Stimulated activated CD8-positive, alpha-beta memory T cell treated with anti-CD3 and anti-CD28 coated beads, Interleukin-4, amount 100 ng/mL, for 48 hours (primary cell): ENCODE measurements around the gene COL11A2.
A peak's percentile ranks its signal among the peaks of the same experiment; 100 is the strongest.

Source experiments
- DNase-seq: peaks from one replicate; pipeline ENCODE4 v3.0.0-alpha.2; 2020

COL11A2 gene

DNA sequence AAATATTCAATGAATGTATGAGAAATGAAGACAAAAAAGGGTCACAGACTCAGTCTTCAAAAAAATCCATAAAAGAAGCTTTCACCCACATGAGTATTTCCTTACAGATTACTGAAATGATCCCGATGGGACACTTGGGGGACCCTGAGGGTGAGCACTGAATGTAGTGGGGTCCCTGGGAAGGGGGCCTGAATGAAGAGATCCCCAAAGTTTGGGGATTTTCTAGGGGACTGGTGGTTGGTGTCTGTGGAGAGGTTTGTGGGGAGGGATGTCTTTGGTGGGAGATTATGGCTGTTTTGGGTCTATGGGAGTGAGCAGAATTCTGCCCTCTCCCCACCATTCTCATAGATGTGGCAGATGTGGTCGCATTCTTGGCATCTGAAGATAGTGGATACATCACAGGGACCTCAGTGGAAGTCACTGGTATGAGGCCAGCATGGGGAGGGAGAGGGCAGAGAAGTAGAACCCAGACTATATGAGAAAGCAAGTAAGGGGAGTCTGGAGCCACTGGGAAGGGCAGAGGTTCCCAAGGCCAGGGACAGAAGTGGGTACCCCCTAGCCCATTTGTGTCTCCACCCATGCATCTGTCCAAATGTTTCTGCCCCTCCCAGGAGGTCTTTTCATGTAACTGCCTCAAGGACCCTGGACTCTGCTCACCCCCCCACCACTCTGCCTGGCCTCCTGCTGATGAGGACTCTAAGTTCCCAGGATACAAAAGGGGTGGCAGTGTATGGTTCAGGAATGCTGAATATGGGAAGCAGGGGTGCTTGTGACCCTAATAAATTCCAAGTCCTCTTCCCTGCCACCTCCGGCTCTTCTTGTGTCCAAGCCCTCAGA lies 14.0 kb upstream of the COL11A2 start:
- no peak for DNase-seq

DNA sequence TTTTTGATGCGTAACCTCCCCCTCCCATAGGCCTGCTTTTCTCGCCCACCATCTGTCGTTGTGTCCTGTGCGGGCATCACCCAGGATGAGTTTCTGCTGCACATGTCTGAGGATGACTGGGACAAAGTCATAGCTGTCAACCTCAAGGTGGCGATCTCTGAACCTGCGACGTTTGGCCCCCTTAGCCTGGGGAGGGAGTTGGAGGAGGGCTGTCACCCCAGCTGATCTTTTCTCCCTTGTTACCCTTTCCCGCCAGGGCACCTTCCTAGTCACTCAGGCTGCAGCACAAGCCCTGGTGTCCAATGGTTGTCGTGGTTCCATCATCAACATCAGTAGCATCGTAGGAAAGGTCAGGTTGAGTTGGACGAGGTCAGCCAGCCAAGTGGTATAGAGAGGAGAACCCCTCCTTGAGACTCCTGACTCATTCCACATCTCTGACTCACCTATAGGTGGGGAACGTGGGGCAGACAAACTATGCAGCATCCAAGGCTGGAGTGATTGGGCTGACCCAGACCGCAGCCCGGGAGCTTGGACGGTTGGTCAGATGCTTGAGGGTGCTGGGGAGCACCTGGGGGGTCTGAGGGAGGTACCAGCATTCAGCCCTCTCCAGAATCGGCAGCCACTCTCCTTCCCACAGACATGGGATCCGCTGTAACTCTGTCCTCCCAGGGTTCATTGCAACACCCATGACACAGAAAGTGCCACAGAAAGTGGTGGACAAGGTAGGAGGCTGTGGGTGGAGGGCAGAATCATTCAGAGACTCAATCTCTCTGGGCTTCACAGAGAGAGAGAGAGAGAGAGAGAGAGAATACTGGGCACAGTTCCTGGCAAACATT lies 13.1 kb upstream of the COL11A2 start:
- peak; percentile 76 for DNase-seq

DNA sequence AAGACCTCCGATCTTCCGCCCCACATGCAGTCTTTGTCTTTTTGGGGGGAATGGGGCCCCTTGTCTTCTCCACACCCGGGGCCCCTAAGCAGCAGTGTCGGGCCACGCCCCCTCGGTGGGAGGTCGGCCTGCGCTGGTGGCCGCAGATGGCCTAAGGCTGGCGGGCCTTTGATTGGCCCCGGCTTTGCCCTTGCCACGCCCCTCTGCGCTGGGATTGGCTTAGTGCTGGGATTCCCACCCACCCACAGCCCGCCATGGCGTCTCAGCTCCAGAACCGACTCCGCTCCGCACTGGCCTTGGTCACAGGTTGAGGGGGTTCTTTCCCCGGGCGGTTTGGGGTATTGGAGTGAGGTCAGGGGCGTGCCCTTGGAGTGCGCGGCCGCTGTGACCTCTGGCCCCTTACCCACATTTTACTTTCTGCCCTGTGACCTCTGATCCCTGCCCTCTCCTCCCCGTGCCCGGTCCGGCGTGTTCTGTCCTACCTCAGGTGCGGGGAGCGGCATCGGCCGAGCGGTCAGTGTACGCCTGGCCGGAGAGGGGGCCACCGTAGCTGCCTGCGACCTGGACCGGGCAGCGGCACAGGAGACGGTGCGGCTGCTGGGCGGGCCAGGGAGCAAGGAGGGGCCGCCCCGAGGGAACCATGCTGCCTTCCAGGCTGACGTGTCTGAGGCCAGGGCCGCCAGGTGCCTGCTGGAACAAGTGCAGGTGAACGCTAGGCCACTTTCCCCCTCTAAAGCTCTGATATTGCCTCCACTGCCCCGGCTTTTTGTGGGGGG lies 12.3 kb upstream of the COL11A2 start, which contains the start of gene HSD17B8:
Gene HSD17B8, plus strand, starts transcription at position 241 of the 776 bp plus-strand sequence. Its CDS starts 14 bp downstream, at position 255.
- DNase-seq, result peak; percentile 97

DNA sequence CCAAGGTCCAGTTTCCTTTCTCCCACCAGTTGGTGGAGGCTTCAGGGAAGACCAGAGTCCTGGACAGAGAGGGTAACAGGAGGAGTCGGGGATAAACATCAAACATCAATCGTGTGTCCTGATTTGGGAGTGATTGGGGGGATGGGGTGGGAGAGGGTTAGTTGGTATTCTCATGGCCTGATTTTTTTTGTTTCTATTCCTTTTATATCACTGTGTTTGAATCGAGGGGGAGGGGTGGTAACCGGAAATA lies 11.8 kb upstream of the COL11A2 start:
- DNase-seq, result no peak

DNA sequence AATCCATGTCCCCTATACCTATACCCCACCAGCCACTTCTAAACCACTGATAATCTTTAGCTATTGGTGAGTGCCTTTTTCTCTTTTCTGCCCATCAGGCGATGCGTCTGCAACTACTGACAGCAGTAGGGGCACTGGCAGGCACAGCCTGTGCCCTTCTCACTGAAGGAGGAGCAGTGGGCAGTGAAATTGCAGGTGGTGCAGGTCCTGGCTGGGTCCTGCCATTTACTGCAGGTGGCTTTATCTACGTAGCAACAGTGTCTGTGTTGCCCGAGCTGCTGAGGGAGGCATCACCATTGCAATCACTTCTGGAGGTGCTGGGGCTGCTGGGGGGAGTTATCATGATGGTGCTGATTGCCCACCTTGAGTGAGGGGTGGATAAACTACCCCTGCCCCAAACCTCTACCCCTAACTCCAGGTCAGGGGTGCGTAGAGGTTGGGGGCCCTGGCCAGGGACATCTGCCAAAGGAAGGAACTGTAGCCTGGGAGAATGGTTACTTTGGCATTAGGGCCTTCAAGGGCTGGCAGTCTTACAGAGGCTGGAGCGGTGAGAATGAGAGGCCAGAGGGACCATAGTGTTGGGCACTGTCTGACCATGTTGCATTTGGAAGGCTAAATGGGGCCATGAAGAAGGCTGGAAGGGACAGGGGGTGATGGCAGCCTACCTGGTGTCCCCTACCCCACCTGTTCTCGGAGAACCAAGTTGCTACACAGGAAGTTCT lies 11.3 kb upstream of the COL11A2 start:
- DNase-seq, result no peak

DNA sequence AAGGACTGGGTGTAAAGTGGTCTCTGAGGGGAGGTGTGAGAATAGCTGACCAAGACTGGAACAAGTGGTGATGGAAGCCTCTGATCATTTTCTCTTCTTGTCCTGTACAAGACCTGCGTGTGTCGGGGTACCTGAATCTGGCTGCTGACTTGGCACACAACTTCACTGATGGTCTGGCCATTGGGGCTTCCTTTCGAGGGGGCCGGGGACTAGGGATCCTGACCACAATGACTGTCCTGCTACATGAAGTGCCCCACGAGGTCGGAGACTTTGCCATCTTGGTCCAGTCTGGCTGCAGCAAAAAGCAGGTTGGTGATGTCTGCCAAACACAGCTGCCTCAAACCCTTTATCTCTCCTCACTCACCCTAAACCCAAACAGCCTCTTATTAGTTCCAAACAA lies 10.5 kb upstream of the COL11A2 start:
- DNase-seq, result no peak

DNA sequence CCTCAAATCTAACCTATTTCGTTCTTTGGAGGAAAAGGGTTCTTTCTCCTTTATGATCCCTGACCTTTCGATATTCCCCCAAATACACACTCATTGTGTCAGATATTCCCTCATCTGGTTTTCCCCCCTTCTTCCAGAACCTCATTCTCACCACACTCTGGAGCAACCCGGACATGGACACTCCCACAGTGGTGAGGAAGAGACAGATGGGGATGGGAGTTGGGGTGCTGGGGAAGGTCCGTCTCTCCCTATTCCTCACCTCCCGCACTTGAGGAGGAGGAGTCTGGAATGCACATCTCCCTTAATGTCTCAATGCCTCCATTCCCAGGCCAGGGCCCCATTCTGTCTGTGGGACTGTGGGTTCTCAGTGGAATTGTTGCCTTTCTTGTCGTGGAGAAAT lies 9.7 kb upstream of the COL11A2 start:
- DNase-seq, result no peak

DNA sequence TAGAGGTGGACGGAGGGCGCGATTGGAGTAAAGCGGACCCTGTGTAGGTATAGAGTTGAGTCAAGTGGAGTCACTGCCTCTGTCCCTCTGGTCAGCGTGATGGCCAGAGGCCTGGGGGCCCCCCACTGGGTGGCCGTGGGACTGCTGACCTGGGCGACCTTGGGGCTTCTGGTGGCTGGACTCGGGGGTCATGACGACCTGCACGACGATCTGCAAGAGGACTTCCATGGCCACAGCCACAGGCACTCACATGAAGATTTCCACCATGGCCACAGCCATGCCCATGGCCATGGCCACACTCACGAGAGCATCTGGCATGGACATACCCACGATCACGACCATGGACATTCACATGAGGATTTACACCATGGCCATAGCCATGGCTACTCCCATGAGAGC lies 8.9 kb upstream of the COL11A2 start:
- no peak for DNase-seq

DNA sequence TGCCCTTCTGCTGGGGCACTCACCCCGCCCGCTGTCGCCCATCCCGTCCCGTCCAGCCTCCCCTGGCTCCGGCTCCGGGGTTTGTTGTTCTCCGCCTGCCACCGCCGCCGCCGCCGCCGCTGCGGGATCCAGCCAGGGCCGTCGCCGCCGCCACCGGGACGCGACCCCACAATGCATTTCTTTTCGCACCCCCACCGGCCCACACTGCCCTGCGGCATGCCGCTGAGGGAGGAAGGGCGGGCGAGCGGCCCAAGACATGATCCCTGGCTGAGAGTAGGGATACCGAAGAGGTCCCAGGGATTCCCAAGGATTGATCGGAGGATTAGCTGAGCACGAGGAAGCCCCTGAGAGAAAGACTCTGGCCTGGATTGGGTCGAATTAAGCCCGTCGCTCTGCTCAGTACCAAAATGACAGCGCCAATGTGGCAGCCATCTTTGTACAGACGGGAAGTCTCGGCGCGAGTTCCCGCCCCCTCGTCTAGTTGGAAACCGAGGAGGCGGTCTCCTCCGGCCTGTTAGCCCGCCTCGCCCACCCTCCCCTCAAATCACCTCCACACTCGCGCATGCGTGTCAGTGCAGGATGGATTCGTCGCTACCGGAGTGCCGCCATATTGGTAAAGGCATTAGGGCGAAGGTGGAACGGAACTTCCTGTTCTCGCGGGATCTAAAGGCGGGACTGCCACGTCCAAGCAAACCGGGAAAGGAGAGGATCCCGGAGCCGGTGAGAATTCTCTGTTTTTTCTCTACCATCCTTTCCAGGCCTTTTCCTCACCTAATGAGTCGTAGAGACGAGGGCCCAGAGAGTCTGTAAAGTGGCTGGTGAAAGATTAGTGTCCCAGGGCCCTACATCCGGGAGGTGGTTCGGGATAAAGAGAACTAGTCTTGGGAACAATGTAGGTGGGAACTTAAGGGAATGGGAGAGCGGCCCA lies 8.2 kb upstream of the COL11A2 start, which contains the start of the genes RXRB and SLC39A7:
Gene RXRB, minus strand, starts transcription at position 447 of the 928 bp plus-strand sequence. Its CDS starts 189 bp downstream, at position 258.
Gene SLC39A7, plus strand, starts transcription at position 649 of the 928 bp plus-strand sequence. CDS start 379 bp downstream, outside the sequence.
- peak; percentile 99 for DNase-seq

DNA sequence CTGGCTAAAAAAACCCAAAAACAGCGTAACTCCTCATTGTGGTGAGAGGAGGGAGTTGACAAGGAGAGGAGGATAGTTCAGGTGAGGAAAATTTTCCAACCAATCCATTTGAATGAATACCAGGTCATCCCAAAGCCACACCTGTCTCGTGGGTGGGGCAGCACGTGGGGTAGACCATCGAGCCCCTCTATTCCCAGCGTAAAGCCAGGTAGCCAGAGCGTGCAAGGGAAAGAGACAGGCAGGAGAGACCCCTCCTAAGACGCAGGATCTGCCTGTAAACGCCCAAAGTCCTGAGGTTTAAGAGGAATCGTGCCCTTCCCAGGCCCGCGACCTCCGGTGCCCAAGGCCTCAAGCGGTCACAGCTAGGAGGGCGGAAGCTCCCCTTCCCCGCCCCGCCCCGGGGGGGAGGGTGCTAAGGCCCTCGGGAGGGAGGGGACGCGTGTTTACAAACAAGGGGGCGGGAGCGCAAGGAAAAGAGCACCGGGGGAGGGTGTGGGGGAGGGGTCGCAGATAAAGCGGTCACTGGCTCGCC lies 7.5 kb upstream of the COL11A2 start:
- DNase-seq, result peak; percentile 84

DNA sequence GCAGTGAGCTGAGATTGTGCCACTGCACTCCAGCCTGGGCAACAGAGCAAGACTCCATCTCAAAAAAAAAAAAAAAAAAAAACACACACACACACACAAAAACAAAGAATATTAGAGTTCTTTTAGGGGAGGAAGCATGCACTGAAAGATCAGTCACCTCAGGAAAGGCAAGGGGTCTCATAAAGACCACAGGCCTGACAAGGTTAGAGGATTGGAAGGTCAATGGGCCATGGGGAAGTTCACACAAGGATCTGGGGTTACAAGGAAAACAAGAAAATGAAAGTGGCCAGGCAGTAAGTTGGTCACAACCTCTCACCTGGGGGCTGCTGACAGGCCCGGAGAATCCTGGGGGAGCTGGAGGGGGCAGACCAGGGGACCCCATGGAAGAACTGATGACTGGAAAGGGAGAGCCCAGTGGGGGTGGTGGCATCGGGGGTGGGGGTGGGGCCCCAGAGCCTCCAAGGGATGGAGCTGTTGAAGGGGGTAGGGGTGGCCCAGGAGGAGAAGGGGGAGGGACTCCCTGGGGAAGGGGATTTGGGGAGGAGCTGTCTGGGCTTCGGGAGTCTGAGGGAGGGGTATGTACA lies 6.7 kb upstream of the COL11A2 start:
- DNase-seq, result no peak

DNA sequence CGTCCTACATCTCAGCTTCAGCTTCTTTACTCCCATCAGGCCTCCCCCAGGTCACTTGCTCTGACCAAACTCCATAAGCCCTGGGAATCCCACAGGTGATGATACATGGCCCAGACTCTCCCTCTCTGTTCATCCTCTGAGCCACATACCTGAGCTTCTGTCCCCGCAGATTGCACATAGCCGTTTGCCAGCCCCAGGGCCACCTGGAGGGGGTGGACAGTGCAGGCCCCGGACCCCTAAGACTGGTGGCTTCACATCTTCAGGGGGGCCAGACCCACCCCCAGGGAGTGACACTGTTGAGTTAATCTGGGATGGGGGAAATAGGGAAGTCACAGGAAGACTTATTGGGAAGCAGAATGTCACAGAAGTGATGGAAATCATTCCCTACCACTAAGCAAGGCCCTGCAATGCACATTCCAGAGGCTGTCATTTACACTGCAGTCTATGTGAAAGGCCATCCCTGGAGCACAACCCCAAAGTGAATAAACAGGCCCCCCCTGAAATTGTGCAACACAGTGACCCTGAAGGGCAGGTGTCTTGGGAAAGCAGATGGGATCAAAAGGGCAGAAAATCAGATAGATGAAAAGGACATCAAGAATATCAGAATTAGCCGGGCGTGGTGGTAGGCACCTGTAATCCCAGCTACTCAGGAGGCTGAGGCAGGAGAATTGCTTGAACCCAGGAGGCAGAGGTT lies 6.0 kb upstream of the COL11A2 start:
- no peak for DNase-seq

DNA sequence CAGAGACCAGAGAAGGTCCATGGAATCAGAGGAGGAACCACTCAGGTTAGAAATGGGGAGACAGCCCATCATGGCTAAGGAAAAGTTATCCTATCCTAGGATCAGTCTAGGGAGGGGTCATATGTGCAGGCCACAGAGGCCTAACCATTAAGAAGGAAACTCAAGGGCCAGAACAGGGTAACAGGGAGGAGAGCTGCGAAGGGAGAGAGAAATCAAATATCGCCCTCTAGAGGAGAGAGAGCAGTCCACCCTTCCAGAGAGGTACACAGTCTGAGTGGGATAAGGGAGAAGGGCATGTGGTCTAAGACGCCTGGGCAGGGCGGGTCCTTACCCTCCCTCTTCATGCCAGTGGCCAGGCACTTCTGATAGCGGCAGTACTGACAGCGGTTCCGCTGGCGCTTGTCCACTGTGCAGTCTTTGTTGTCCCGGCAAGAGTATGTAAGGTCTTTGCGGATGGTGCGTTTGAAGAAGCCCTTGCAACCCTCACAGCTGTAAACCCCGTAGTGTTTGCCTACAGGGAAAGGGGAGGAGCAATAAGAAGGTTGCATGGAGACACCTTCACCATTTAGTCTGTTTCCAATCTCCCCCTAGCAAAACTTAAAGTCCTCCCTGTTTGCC lies 5.3 kb upstream of the COL11A2 start:
- no peak for DNase-seq

DNA sequence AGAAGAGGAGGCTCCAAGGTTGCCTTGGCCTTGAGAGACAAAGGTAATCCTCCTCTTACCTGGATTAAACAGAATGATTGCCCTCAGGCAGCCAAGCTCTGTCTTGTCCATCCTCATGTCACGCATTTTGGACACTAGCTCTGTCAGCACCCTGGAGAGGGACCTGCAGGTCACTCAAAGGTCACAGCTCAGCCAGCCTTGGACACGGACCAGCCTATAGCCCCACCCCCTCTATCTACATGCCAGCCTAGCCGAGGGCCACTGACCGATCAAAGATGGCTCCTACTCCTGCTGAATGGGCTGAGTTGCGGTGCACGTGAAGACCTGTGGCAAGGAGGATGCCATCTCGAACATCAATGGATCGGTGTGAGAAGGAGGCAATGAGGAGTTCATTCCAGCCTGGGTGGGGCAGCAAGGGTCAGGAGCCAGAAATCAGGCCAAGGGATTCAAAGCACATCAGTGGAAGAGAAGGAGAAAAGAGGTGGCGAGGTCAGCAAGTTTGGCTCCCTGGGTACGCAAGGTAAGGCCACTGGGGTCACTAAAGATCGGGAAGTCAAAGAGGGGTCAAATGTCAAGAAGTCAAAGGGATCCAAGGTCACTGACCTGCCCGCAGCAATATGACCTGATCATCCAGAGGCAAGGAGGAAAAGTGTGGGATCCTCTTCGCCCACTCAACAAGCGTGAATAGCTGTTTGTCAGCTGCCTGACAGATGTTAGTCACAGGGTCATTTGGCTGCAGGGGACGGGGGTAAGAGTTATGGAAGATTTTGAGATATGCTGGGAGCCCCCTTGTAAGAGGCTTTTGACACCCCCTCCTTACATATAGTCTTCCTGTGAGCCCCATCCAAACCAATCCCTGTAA lies 3.3 kb upstream of the COL11A2 start:
- DNase-seq, result no peak

DNA sequence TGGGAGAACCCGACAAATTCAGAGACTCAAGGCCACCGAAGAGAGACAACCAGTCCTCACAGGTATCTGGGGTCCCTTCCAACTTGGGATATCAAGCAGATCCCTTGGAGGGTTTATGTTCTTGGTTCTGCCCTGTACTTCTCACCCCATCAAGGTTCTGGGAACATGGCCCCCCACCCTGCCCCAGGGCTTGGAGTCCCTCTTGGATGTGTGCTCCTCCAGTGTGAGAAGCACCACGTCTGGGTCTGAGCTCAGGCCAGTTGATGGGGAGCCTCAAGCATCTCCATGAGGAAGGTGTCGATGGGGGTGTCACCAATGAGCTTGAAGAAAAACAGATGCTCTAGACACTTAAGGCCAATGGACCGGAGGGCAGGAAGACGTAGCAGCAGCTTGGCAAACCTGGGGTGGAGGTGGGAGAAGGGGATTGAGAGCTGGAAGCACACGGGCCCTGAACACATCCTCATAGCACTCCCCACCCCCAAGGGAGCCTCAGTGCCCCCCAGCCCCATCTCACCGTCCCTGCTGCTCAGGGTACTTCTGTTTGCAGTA lies 2.2 kb upstream of the COL11A2 start:
- no peak for DNase-seq

DNA sequence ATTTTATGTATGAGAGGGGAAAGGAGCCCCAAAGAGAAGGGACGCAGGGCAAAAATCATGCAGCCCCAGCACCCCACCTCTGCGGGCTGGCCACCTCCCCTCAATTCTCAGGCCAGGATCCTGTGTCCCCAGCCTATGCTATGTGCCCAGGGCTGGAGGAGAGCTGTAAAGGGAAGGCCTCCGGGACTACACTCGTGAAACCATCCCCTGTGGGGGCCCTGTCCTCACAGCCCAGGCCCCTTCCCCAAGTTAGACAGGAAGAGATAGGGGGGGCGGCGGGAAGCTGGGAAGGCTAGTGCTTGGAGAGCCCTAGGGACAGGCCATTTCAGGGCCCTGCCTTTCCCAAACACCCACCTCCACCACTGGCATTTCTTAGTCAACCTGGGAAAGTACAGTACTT lies 1.4 kb upstream of the COL11A2 start:
- DNase-seq, result no peak

DNA sequence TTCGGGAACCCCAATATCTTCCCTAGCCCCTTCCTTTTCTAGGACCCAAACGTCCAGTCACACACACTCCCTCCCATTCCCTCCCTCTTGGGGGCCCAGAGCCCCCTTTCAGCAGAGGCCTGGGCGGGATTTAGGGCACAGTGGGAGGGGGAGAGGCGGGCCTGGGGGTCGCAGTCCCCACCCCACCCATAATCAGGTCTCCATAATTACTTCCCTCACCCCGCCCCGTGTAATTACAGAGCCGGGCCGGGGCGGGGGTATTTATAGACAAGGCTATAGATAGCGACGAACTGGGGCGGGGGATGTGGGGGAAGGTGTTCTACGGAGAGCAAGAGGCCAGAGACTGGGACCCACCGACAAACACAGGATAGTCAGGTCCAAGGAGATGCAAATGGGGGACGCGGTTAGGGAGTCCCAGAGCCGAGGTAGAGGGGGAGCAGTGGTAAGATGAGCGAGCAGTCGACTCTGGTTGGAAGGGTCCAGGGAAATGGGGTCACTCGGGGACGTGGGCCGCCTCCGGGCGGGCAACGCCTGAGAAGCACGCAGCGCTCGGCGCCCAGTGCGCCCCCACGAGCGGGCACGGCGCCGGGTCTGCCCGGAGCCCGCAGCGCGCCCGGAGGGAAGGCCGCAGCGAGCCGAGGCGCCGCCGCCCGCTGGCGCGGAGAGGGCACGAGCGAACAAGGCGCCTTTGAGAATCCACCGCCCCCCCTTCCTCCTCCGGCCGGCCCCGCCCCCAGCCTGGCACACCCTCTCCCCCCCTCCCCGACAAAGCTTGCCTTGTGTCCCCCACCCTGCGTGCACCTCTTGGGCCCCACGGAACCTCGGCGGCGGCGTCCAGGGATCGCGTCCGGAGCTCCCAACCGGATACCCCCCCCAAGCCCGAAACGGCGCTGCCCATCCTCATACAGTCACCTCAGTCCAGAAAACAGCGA lies 670 bp upstream of the COL11A2 start:
- DNase-seq, result no peak
